A549 (cell line): ENCODE measurements around the gene TANK. TPM values are rescaled to one million over a fixed set of nuclear protein-coding genes. Genes with fewer than 3 reads are reported as not detected.
A peak's percentile ranks its signal among the peaks of the same experiment; 100 is the strongest.

ENCODE experiments used
- ATAC-seq, 2 experiments: fragments of 200-7000 bp in 1 of 2; fragments of >200 bp in 1 of 2; cut with Nextera tagmentation in 1 of 2; cut with Tn5 transposase in 1 of 2; 3 replicates each; pipeline versions ENCODE4 v1.8.0 to v1.9.1; 2018 to 2020; ENCODE audit warnings: mild to moderate bottlenecking in 1 of 2, moderate library complexity in 1 of 2
- CTCF ChIA-PET: fragments of 300-600 bp; sonication (Branson Sonifier 250); formaldehyde crosslinking; extraction: SDS; loops from one replicate; lab custom pipeline; 2021; ENCODE audit warnings: antibody characterized with exemption, inconsistent platforms; lab: Yijun Ruan, JAX
- POLR2A ChIA-PET: fragments of 350-600 bp; formaldehyde crosslinking; extraction: SDS; loops from one replicate; lab custom pipeline; 2021; ENCODE audit warnings: antibody characterized with exemption, inconsistent platforms; lab: Yijun Ruan, JAX
- DNase-seq, 2 experiments: peaks; one replicate each; pipeline versions ENCODE4 v3.0.0 to v3.0.0-alpha.2; 2011 to 2016; ENCODE audit warnings: low read depth in 1 of 2, low spot score in 1 of 2
- FAIRE-seq: peaks from 2 replicates; lab custom pipeline; 2011; peaks lifted over from hg19 to GRCh38; lab: Jason Lieb, UNC
- H3K27ac ChIP-seq, 2 experiments: fragments of >200 bp; sonication (Bioruptor Twin); formaldehyde crosslinking; 3 replicates each; pipeline ENCODE4 v1.5.1; 2016 to 2017
- H3K4me1 ChIP-seq: fragments of >200 bp; sonication (Bioruptor Twin); formaldehyde crosslinking; 3 replicates; pipeline ENCODE4 v1.6.1; 2016
- H3K4me2 ChIP-seq: fragments of >200 bp; sonication (Bioruptor Twin); formaldehyde crosslinking; 3 replicates; pipeline ENCODE4 v1.6.1; 2016
- H3K4me3 ChIP-seq: fragments of >200 bp; sonication (Bioruptor Twin); formaldehyde crosslinking; 3 replicates; pipeline ENCODE4 v1.5.1; 2016
- H3K9me3 ChIP-seq: fragments of >200 bp; sonication (Bioruptor Twin); formaldehyde crosslinking; 3 replicates; pipeline ENCODE4 v1.6.1; 2016
- ATOH8 ChIP-seq: fragments of 250-450 bp; sonication (Bioruptor Pico); IDR thresholded peaks from 2 replicates; pipeline ENCODE4 v1.5.0; 2020; ENCODE audit warnings: low read depth, mild to moderate bottlenecking, moderate library complexity
- BCL3 ChIP-seq: fragments of >200 bp; sonication (Bioruptor Twin); formaldehyde crosslinking; IDR thresholded peaks from 3 replicates; pipeline ENCODE4 v1.6.1; 2016
- CBX8 ChIP-seq: fragments of 200-600 bp; sonication (generic); IDR thresholded peaks from 2 replicates; pipeline ENCODE4 v1.6.1; 2016
- CEBPB ChIP-seq, 2 experiments: fragments of >200 bp in 1 of 2; sonication (Bioruptor Twin) in 1 of 2; formaldehyde crosslinking in 1 of 2; IDR thresholded peaks; 2 replicates each; pipeline ENCODE4 v1.6.1; 2012 to 2016
- CHD4 ChIP-seq: fragments of 200-600 bp; sonication (generic); IDR thresholded peaks from 2 replicates; pipeline ENCODE4 v1.6.1; 2016; ENCODE audit warnings: antibody characterized with exemption, mild to moderate bottlenecking, borderline replicate concordance
- CTCF ChIP-seq: fragments of >200 bp; sonication (Bioruptor Twin); formaldehyde crosslinking; IDR thresholded peaks from 3 replicates; pipeline ENCODE4 v1.5.1; 2016
- E2F6 ChIP-seq: IDR thresholded peaks from 2 replicates; pipeline ENCODE4 v1.6.1; 2012; ENCODE audit warnings: low read depth, borderline replicate concordance
- ELK1 ChIP-seq: fragments of 150-350 bp; IDR thresholded peaks from 2 replicates; pipeline ENCODE4 v1.6.1; 2014; ENCODE audit warnings: low read depth, mild to moderate bottlenecking, low read length
- EP300 ChIP-seq, 2 experiments: fragments of >200 bp; sonication (Bioruptor Twin); formaldehyde crosslinking; IDR thresholded peaks; 2 replicates in 1 of 2; 3 replicates in 1 of 2; pipeline ENCODE4 v1.6.1; 2016 to 2017
- FOSL2 ChIP-seq, 2 experiments: fragments of 450-650 bp in 1 of 2; fragments of >200 bp in 1 of 2; sonication (Bioruptor Twin) in 1 of 2; formaldehyde crosslinking; IDR thresholded peaks; 2 replicates each; pipeline versions ENCODE4 v1.5.0 to v1.6.1; 2016 to 2020; ENCODE audit warnings: mild to moderate bottlenecking in 1 of 2, moderate library complexity in 1 of 2
- FOXS1 ChIP-seq: fragments of 250-450 bp; sonication (Bioruptor Pico); IDR thresholded peaks from 2 replicates; pipeline ENCODE4 v1.5.0; 2020; ENCODE audit warnings: mild to moderate bottlenecking, moderate library complexity
- HOXB5 ChIP-seq: fragments of 250-450 bp; sonication (Bioruptor Pico); IDR thresholded peaks from 2 replicates; pipeline ENCODE4 v1.5.0; 2020; ENCODE audit warnings: mild to moderate bottlenecking, moderate library complexity
- JUNB ChIP-seq: fragments of >200 bp; sonication (Bioruptor Twin); formaldehyde crosslinking; IDR thresholded peaks from 2 replicates; pipeline ENCODE4 v1.6.1; 2016
- MAFK ChIP-seq: fragments of 450-650 bp; IDR thresholded peaks from 2 replicates; pipeline ENCODE4 v1.6.1; 2014; ENCODE audit not compliant: partially characterized antibody
- MAX ChIP-seq: IDR thresholded peaks from 2 replicates; pipeline ENCODE4 v1.6.1; 2012
- NFE2L2 ChIP-seq: fragments of 150-350 bp; conservative IDR thresholded peaks from 2 replicates; pipeline ENCODE4 v1.6.1; 2014; ENCODE audit warnings: low read length
- NPAS2 ChIP-seq: fragments of 250-450 bp; sonication (Bioruptor Pico); IDR thresholded peaks from 2 replicates; pipeline ENCODE4 v1.8.0; 2022; ENCODE audit warnings: mild to moderate bottlenecking, moderate library complexity, borderline replicate concordance
- RAD21 ChIP-seq, 2 experiments: fragments of >200 bp in 1 of 2; sonication (Bioruptor Twin) in 1 of 2; formaldehyde crosslinking in 1 of 2; IDR thresholded peaks in 1 of 2; conservative IDR thresholded peaks in 1 of 2; 2 replicates in 1 of 2; 3 replicates in 1 of 2; pipeline ENCODE4 v1.6.1; 2012 to 2018; ENCODE audit warnings: inconsistent platforms in 1 of 2
- RCOR1 ChIP-seq: fragments of 150-350 bp; IDR thresholded peaks from 2 replicates; pipeline ENCODE4 v1.6.1; 2014; ENCODE audit warnings: antibody characterized with exemption, low read length, low read depth
- RFX5 ChIP-seq: fragments of 450-650 bp; IDR thresholded peaks from 2 replicates; pipeline ENCODE4 v1.7.1; 2014; ENCODE audit warnings: antibody characterized with exemption, mild to moderate bottlenecking, moderate library complexity
- SMC3 ChIP-seq: fragments of >200 bp; sonication (Bioruptor Twin); formaldehyde crosslinking; IDR thresholded peaks from 3 replicates; pipeline ENCODE4 v1.6.1; 2018; ENCODE audit warnings: inconsistent platforms
- SREBF2 ChIP-seq: fragments of 450-650 bp; IDR thresholded peaks from 2 replicates; pipeline ENCODE4 v1.6.1; 2014; ENCODE audit warnings: mild to moderate bottlenecking, moderate library complexity
- TP53 ChIP-seq: fragments of 250-450 bp; sonication (Bioruptor Pico); IDR thresholded peaks from 2 replicates; pipeline ENCODE4 v1.5.0; 2021; ENCODE audit warnings: mild to moderate bottlenecking, moderate library complexity
- ZC3H11A ChIP-seq: fragments of 450-650 bp; IDR thresholded peaks from 2 replicates; pipeline ENCODE4 v1.6.1; 2014; ENCODE audit warnings: antibody characterized with exemption, mild to moderate bottlenecking
- WGBS: methylation state at CpG from one replicate; pipeline ENCODE4 v1.1.6; 2017; ENCODE audit errors: missing lambda C conversion rate; 5-methylcytosine and 5-hydroxymethylcytosine counted together
- polyA plus RNA-seq, 4 experiments: library from polyadenylated mRNA; depleted of rRNA in 3 of 4; stranded (reverse); fragments of >200 nt; fragmentation: RNase III in 1 of 4; extraction: RNeasy Plus Mini Kit Qiagen cat#74134 plus additional on column Dnase treatment in 1 of 4; gene quantifications; 2 replicates in 3 of 4; 3 replicates in 1 of 4; pipeline ENCODE4 v1.2.3, GENCODE V29; 2011 to 2017

TANK gene
- polyA plus RNA-seq, 2 of the 4 experiments (the other 2 are of a cell fraction) = 59.6 to 76.3 TPM

GRCh38 chr2:161204846-161205245 is 44.6 kb downstream of the TANK start:
- DNase-seq (no peak), FAIRE-seq (no peak), ATAC-seq (no peak)
- TF ChIP-seq NFE2L2 (no peak), ZC3H11A (no peak), RAD21 (conservative IDR thresholded peaks at IDR 0.05 in 1 of 2, IDR thresholded peaks at IDR 0.05 in 1 of 2) (no peak), CTCF (no peak), MAX (no peak), CEBPB (IDR thresholded peaks at IDR 0.05) (no peak), FOXS1 (CRISPR knock-in tag) (no peak), EP300 (IDR thresholded peaks at IDR 0.05) (no peak), SREBF2 (no peak), CHD4 (no peak)
- Histone ChIP-seq H3K4me3 (no peak overlapping the region), H3K9me3 (no peaks in the 10 kb centered on the region), H3K27ac (no peak overlapping the region), H3K4me2 (no peak overlapping the region), H3K4me1 (peaks cover 22% of the 10 kb centered on the region)
- ChIA-PET POLR2A (no interaction called here), CTCF (no interaction called here)
- 68% methylated on average over 3 of the region's 3 CpGs for WGBS

- no peak overlapping the region for H3K27ac ChIP-seq
- FAIRE-seq (no peak), DNase-seq (no peak), ATAC-seq (no peak)
- POLR2A ChIA-PET = no interaction called here
- WGBS = 80% methylated on average over 1 of the region's 1 CpG
- H3K9me3 ChIP-seq = no peaks in the 10 kb centered on the region
- no peak overlapping the region for H3K4me2 ChIP-seq
- CTCF ChIA-PET = no interaction called here
- TF ChIP-seq JUNB = no peak
- TF ChIP-seq ZC3H11A = no peak
- TF ChIP-seq NPAS2 = no peak
- no peak for TF ChIP-seq SMC3
- no peak for TF ChIP-seq E2F6
- TF ChIP-seq RAD21 (conservative IDR thresholded peaks at IDR 0.05 in 1 of 2, IDR thresholded peaks at IDR 0.05 in 1 of 2) = no peak
- TF ChIP-seq ELK1 = no peak
- peaks cover 22% of the 10 kb centered on the region for H3K4me1 ChIP-seq
- H3K4me3 ChIP-seq = no peak overlapping the region
These were observed 46.3 kb downstream of the TANK start for GRCh38 chr2:161206471-161207032.

- H3K4me1 ChIP-seq = peaks cover 22% of the 10 kb centered on the region
- H3K4me3 ChIP-seq = no peak overlapping the region
- peak overlapping the region; percentile 6; the same call in 2 of the 3 replicates for H3K4me2 ChIP-seq
- ChIA-PET CTCF (no interaction called here), POLR2A (no interaction called here)
- ATAC-seq (no peak), DNase-seq (no peak), FAIRE-seq (no peak)
- TF ChIP-seq MAX = no peak
- TF ChIP-seq E2F6 = no peak
- no peak for TF ChIP-seq RFX5
- TF ChIP-seq TP53 = no peak
- TF ChIP-seq ATOH8 (CRISPR knock-in tag) = no peak
- TF ChIP-seq FOSL2 (IDR thresholded peaks at IDR 0.05) = no peak
- TF ChIP-seq FOSL2 (CRISPR knock-in tag; IDR thresholded peaks at IDR 0.05) = no peak
- TF ChIP-seq MAFK = no peak
- no peak for TF ChIP-seq CBX8
- TF ChIP-seq NPAS2 = no peak
- no peak for TF ChIP-seq SREBF2
- TF ChIP-seq HOXB5 (CRISPR knock-in tag) = no peak
- TF ChIP-seq JUNB = no peak
- no peak for TF ChIP-seq BCL3
- TF ChIP-seq RCOR1 = no peak
- H3K27ac ChIP-seq = no peak overlapping the region
- no peaks in the 10 kb centered on the region for H3K9me3 ChIP-seq
- WGBS = 77% methylated on average over 1 of the region's 1 CpG
These were observed 47.7 kb downstream of the TANK start for GRCh38 chr2:161207941-161208340.
